Epithelial cell of proximal tubule (primary cell): ENCODE measurements around the gene C10orf90. TPM values are rescaled to one million over a fixed set of nuclear protein-coding genes. Genes with fewer than 3 reads are reported as not detected.

Experiments used
- DNase-seq: peaks from one replicate; pipeline ENCODE4 v3.0.0-alpha.2; 2011; ENCODE audit warnings: low read depth
- H3K4me3 ChIP-seq: 2 replicates; pipeline ENCODE4 v1.5.1; 2011; ENCODE audit warnings: low read depth, mild to moderate bottlenecking, low read length
- total RNA-seq: library from RNA; depleted of rRNA; stranded (reverse); fragments of >200 nt; gene quantifications from 2 replicates; pipeline ENCODE4 v1.2.3, GENCODE V29; 2015
- TF ChIP-seq, protein P1 (sequence below): conservative IDR thresholded peaks from 2 replicates; pipeline ENCODE4 v1.5.1; 2012; ENCODE audit warnings: low read depth, mild to moderate bottlenecking, low read length

C10orf90 gene
- total RNA-seq, 1 donor from 2014 or later: not detected

DNA sequence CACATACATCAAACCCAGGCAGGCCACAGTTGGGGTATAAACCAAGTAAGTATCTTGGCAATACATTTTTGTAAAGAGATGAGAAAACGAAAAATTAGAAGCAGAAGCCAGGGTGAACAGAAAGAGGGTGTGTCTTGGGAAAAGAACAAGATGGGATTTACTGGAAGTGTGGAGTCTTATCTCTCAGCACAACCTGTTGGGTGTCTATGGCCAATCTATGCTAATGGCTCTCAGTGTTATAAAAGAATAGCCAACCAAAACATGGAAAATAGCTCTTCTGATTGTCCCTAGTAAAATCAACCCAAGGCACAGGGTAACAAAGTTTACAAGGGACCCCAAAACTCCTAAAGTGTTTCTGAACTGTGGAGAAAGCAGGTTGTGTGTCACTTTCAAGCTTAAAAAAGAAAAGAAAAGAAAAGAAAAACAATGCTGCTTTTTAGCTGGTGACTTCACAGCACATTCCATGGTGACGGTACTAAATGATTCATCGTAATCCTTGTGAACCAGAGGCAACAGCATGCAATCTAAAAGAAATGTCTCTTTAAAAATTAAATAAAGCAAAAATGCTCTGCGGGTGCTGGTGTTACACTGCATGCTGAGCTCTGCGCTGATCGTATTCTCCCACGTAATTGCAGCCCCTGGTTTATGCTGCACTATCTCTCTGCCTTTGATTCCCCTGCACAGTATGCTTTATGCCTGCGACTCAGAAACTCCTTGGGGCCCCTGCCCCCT, 100.8 kb downstream of the C10orf90 start:
- peak; percentile 59 for DNase-seq
- TF ChIP-seq, protein P1, sequence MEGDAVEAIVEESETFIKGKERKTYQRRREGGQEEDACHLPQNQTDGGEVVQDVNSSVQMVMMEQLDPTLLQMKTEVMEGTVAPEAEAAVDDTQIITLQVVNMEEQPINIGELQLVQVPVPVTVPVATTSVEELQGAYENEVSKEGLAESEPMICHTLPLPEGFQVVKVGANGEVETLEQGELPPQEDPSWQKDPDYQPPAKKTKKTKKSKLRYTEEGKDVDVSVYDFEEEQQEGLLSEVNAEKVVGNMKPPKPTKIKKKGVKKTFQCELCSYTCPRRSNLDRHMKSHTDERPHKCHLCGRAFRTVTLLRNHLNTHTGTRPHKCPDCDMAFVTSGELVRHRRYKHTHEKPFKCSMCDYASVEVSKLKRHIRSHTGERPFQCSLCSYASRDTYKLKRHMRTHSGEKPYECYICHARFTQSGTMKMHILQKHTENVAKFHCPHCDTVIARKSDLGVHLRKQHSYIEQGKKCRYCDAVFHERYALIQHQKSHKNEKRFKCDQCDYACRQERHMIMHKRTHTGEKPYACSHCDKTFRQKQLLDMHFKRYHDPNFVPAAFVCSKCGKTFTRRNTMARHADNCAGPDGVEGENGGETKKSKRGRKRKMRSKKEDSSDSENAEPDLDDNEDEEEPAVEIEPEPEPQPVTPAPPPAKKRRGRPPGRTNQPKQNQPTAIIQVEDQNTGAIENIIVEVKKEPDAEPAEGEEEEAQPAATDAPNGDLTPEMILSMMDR: no peak
- H3K4me3 ChIP-seq: peak overlapping the region; percentile 42

DNA sequence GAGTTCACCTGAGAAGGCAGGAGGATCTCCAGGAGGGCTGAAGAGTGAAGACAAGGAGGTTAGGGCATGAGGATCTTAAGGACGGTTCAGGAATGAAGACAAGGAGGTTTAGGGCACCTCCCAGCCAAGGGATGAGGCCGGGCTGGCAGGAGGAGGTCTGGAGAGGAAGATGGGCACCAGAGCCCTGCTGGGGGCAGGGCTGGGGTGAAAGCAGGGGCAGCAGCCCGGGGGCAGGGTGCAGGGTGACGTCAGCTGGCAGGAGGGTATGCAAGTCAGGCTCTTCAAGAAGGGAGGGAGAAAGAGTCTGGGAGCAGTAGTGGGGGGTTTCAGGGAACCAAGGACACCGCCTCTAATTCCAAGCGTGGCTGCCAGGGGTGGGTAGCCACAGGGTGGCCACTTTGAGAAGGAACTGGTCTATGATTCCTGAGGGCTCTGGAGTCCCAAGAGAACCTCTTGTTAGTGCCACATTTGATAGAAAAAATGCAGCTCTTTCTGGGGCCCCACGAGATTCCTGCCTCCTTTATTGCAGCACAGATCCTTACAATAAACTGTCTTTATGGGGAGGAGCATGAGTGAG, 101.6 kb downstream of the C10orf90 start:
- DNase-seq: no peak
- no peak overlapping the region for H3K4me3 ChIP-seq
- TF ChIP-seq, protein P1: no peak

DNA sequence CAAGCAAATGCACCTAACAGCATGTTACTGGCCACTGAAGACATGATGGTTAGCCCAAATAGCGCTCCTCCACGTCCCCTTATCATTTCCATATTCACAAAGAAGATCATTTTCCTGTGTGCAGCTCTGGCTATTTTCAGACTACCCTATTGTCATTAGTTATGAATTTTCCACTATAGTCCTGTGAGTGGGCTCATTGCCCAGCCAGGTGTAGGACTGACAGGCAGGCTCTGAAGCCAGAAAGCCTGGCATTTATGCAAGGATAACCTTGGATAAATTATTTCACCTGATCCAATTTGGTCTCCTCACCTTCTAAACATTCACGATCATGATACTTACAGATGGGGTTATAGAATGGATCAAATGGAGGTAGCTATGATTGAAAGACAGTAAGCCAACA, 104.6 kb downstream of the C10orf90 start:
- TF ChIP-seq, protein P1: no peak
- DNase-seq: no peak
- H3K4me3 ChIP-seq: no peak overlapping the region

DNA sequence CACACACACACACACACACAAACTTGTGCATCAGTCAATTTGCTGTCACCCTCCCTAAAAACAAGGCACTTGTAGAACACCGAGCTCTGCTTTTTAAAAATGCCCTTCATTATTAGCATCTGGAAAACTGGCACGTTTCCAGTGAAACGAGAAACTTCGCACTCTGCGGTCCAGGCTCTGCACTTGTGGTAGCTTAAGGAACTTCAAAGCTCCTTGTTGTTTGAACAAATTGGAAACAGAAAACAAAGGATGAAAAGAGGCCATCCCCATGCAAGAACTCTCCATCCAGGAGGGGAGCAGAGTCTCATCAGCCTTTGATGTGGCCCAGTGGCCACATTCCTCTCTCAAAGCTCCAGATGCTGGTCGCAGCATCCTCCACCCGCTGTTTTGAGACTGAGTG, 105.1 kb downstream of the C10orf90 start:
- H3K4me3 ChIP-seq: no peak overlapping the region
- TF ChIP-seq, protein P1: no peak
- DNase-seq: no peak

DNA sequence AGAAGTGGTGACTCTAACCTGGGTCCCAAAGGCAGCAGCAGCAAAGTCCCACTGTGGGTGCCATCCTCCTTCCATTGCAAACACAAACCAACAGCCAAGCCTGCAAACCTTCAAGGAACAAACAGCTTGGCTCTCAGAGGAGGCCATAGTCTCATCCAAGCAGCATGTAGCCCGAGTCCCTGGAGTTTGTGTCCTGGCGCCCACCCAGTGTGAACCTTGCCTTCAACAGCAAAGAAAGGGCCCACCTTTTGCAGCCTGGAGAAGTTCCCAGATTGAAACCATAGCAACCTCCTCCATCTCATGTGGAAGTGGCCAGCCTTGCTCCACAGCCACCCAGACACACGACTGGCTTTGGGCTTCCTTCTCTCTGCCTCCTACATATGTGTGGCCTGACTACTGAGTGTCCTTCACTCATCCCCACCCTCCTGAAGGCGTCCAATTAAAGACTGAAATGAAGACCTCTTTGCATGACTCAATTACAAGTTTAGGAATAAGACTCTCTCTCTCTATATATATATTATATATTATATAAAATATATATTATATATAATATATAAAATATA, 106.1 kb downstream of the C10orf90 start:
- TF ChIP-seq, protein P1: no peak

DNA sequence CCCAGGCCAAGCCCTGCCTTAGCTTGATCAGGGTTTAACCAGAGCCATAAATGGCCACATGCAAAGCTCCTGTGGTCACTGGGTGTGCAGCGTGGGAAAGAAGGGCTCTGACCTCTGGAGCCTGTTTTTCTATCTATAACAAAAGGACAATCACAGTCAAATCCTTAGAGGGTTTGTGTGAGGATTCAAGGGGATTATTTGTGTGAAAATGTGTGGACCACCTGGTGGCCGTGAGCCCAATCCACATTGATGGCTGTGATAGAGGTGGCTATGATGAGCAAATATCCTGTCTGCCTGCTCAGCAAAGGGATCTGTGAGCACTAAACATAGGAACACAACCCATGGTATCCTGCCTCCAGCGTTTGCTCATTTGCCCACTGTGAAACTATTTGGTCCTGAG, 107.1 kb downstream of the C10orf90 start:
- TF ChIP-seq, protein P1: no peak
- no peak overlapping the region for H3K4me3 ChIP-seq
- no peak for DNase-seq

More for the DNA sequence above, 106.1 kb downstream of the C10orf90 start:
- H3K4me3 ChIP-seq: no peak overlapping the region
- DNase-seq: no peak
